Adipocyte (in vitro differentiated cells): ENCODE measurements around the gene PLPPR1.
"Not testable (repeated sequence)": the region's sequence is repeated elsewhere in the genome, so short reads cannot be mapped to it uniquely, and the experiment has no call there.

Source experiments
- DNase-seq: peaks from one replicate; pipeline ENCODE4 v3.0.0-alpha.2; 2015; ENCODE audit warnings: low read depth
- H3K27me3 ChIP-seq: replicated peaks from 2 replicates; pipeline ENCODE4 v1.7.0; 2013; ENCODE audit warnings: mild to moderate bottlenecking, low read length, moderate library complexity; ENCODE audit not compliant: control insufficient read depth, insufficient read depth
- H3K36me3 ChIP-seq: 2 replicates; pipeline ENCODE4 v1.7.0; 2013; ENCODE audit warnings: low read length, mild to moderate bottlenecking, moderate library complexity; ENCODE audit not compliant: control insufficient read depth, insufficient read depth, severe bottlenecking
- H3K4me1 ChIP-seq: 2 replicates; pipeline ENCODE4 v1.7.0; 2013; ENCODE audit warnings: mild to moderate bottlenecking, low read length, moderate library complexity; ENCODE audit not compliant: control insufficient read depth, insufficient read depth
- H3K4me3 ChIP-seq: 2 replicates; pipeline ENCODE4 v1.7.0; 2013; ENCODE audit warnings: mild to moderate bottlenecking, low read length, moderate library complexity
- H3K9ac ChIP-seq: 2 replicates; pipeline ENCODE4 v1.7.0; 2013; ENCODE audit warnings: mild to moderate bottlenecking, low read length, moderate library complexity
- H3K9me3 ChIP-seq: 2 replicates; pipeline ENCODE4 v1.7.0; 2013; ENCODE audit warnings: mild to moderate bottlenecking, low read length, moderate library complexity; ENCODE audit not compliant: control insufficient read depth

Gene PLPPR1

GRCh38 chr9:101254733-101255433, 226.4 kb downstream of the PLPPR1 start:
- Histone ChIP-seq H3K9ac (no peak overlapping the region), H3K27me3 (no peaks in the 10 kb centered on the region), H3K4me3 (no peak overlapping the region), H3K36me3 (no peaks in the 10 kb centered on the region), H3K4me1 (no peaks in the 10 kb centered on the region), H3K9me3 (no peaks in the 10 kb centered on the region)
- no peak for DNase-seq

GRCh38 chr9:101264727-101265126, 236.2 kb downstream of the PLPPR1 start:
- DNase-seq: no peak
- no peaks in the 10 kb centered on the region for H3K27me3 ChIP-seq
- H3K36me3 ChIP-seq: no peaks in the 10 kb centered on the region
- H3K9me3 ChIP-seq: no peaks in the 10 kb centered on the region
- no peak overlapping the region for H3K9ac ChIP-seq
- H3K4me3 ChIP-seq: no peak overlapping the region
- H3K4me1 ChIP-seq: no peaks in the 10 kb centered on the region

DNA sequence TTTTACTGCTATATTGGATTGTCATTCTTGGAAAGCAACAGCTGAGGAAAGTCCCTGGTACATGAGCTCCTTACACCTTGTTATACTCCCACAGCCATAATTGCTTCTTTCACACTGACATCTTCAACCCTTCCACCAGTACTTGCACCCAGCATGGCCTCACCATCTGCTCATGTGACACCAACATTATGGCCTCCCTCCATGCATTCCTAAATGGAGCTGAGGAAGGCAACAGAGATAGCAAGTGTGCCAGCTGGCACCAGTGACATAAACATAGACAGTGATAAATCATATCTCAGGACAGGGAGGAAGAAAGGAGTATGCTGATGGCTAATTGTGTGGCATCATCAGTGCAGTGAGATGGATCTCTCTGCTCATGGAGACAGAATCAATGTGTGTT, 236.7 kb downstream of the PLPPR1 start:
- Histone ChIP-seq H3K27me3 (no peaks in the 10 kb centered on the region), H3K9ac (no peak overlapping the region), H3K9me3 (no peaks in the 10 kb centered on the region), H3K36me3 (no peaks in the 10 kb centered on the region), H3K4me3 (no peak overlapping the region), H3K4me1 (no peaks in the 10 kb centered on the region)
- no peak for DNase-seq

DNA sequence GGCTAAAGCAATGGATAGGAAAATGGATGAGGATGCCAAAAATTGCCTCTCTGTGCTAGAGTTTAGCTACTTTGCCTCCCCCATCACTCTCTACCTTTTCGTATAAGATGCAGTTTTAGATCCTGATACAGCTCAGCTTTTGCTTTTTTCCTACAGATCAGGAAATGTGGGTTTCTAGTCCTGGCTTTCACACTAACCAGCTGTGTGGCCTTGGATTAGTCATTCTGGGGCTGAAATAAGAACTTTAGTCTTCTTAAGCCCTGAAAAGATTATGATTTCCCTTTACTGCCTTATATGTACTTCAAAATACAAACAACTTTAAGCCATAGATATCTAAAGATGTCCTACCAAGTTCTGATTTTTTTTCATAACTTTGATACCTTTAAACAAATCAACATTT, 239.9 kb downstream of the PLPPR1 start:
- no peak for DNase-seq
- Histone ChIP-seq H3K9ac (no peak overlapping the region), H3K4me1 (no peaks in the 10 kb centered on the region), H3K9me3 (no peaks in the 10 kb centered on the region), H3K27me3 (peaks cover 4% of the 10 kb centered on the region), H3K36me3 (no peaks in the 10 kb centered on the region), H3K4me3 (no peak overlapping the region)

DNA sequence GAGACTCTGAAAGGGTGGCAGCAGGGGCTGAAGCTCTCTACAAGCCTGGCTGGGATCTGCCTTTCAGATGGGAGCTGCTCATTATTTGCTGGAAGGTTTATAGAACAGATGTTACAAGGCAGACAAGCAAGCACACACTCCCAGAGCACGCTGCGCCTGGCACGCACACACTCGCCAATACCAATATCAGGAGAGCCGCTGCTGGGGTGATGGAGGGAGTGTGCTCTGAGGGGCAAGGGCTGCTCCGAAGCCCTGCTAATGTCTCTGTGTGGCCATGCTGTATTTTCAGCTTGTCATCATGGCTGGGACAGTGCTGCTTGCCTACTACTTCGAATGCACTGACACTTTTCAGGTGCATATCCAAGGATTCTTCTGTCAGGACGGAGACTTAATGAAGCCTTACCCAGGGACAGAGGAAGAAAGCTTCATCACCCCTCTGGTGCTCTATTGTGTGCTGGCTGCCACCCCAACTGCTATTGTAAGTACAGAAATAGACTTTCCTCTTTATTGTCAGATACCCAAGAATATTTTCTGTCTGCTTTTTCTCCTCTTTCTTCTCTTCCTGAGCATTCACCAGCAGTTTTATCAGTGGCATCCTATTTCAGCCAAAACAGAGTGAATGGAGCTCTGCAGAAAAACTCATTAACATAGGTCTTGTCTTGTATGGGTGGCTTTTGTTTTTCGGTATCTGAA, 241.2 kb downstream of the PLPPR1 start:
- DNase-seq: no peak
- H3K27me3 ChIP-seq: peaks cover 4% of the 10 kb centered on the region
- H3K36me3 ChIP-seq: no peaks in the 10 kb centered on the region
- H3K9me3 ChIP-seq: no peaks in the 10 kb centered on the region
- H3K4me3 ChIP-seq: no peak overlapping the region
- no peak overlapping the region for H3K9ac ChIP-seq
- no peaks in the 10 kb centered on the region for H3K4me1 ChIP-seq

- Histone ChIP-seq H3K4me1 (no peaks in the 10 kb centered on the region), H3K4me3 (no peak overlapping the region), H3K9ac (no peak overlapping the region), H3K27me3 (peaks cover 4% of the 10 kb centered on the region), H3K36me3 (no peaks in the 10 kb centered on the region), H3K9me3 (no peaks in the 10 kb centered on the region)
- DNase-seq: no peak
Observed at GRCh38 chr9:101270302-101270701, 241.8 kb downstream of the PLPPR1 start.

DNA sequence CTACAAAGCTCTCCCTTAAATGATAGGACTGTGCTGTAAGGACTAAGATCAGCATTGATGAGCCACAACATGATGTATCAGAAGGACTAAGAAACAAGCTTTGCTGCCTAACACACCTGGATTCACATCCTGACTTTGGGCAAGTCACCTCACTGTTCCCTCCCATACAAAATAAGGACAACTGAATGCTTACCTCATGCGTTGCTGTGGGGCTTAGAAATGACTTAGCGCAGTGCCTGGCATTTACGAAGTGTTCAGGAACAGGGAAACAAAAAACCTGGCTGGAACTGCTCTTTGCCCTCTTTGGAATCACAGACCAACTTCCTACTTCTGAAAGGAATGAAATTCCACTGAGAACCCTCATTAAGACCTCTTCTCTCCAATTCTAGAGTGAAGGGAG, 242.6 kb downstream of the PLPPR1 start:
- peaks cover 4% of the 10 kb centered on the region for H3K27me3 ChIP-seq
- H3K9me3 ChIP-seq: no peaks in the 10 kb centered on the region
- H3K4me3 ChIP-seq: no peak overlapping the region
- H3K36me3 ChIP-seq: no peaks in the 10 kb centered on the region
- DNase-seq: no peak
- no peak overlapping the region for H3K9ac ChIP-seq
- no peaks in the 10 kb centered on the region for H3K4me1 ChIP-seq

GRCh38 chr9:101274971-101275768, 246.6 kb downstream of the PLPPR1 start:
- Histone ChIP-seq H3K4me1 (no peaks in the 10 kb centered on the region), H3K27me3 (peaks cover 4% of the 10 kb centered on the region), H3K9me3 (no peaks in the 10 kb centered on the region), H3K9ac (no peak overlapping the region), H3K36me3 (no peaks in the 10 kb centered on the region), H3K4me3 (no peak overlapping the region)
- no peak for DNase-seq

- Histone ChIP-seq H3K4me1 (no peaks in the 10 kb centered on the region), H3K9ac (no peak overlapping the region), H3K4me3 (no peak overlapping the region)
Observed at GRCh38 chr9:101275769-101276250, 247.3 kb downstream of the PLPPR1 start.

DNA sequence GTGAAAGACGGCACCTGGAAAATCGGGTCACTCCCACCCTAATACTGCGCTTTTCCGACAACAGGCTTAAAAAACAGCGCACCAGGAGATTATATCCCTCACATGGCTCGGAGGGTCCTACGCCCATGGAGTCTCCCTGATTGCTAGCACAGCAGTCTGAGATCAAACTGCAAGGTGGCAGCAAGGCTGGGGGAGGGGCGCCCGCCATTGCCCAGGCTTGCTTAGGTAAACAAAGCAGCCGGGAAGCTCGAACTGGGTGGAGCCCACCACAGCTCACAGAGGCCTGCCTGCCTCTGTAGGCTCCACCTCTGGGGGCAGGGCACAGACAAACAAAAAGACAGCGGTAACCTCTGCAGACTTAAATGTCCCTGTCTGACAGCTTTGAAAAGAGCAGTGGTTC, 262.5 kb downstream of the PLPPR1 start:
- not testable (repeated sequence) for H3K4me1 ChIP-seq, H3K9me3 ChIP-seq

More at GRCh38 chr9:101275769-101276250, 247.3 kb downstream of the PLPPR1 start:
- H3K9me3 ChIP-seq: peaks cover 3% of the 10 kb centered on the region
- DNase-seq: no peak
- H3K27me3 ChIP-seq: peaks cover 4% of the 10 kb centered on the region
- no peaks in the 10 kb centered on the region for H3K36me3 ChIP-seq

DNA sequence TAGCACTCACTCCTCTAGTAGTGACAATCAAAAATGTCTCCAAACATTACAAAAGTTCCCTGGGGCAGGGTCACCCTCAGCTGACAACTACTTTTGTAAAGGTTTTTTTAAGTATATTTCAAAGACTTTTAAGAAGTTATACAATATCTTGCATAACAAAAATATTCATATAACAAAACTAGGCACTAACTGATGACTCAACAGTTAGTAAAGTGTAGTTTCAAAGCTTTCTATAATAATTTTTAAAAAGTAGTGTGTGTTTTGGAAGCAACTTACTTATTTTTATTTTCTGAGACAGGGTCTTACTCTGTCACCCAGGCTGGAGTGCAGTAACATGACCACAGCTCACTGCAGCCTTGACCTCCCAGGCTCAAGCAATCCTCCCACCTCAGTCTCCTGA, 271.4 kb downstream of the PLPPR1 start:
- no peaks in the 10 kb centered on the region for H3K9me3 ChIP-seq
- no peaks in the 10 kb centered on the region for H3K36me3 ChIP-seq
- peaks cover 11% of the 10 kb centered on the region for H3K27me3 ChIP-seq
- no peak for DNase-seq
- no peak overlapping the region for H3K9ac ChIP-seq
- H3K4me3 ChIP-seq: no peak overlapping the region
- no peaks in the 10 kb centered on the region for H3K4me1 ChIP-seq

More for the DNA sequence above, 262.5 kb downstream of the PLPPR1 start:
- not testable (repeated sequence) for DNase-seq, H3K27me3 ChIP-seq, H3K36me3 ChIP-seq, H3K4me3 ChIP-seq, H3K9ac ChIP-seq
